K562 (cell line): ENCODE results near the gene MOB3B. TPM values are rescaled to one million over a fixed set of nuclear protein-coding genes. Genes with fewer than 3 reads are reported as not detected.

Experiments used
- ATAC-seq: fragments of 200-7000 bp; cut with Tn5 transposase; 3 replicates; pipeline ENCODE4 v1.9.1; 2020; ENCODE audit warnings: moderate library complexity
- BruUV-seq: library from RNA; stranded (reverse); fragments of 400-500 nt; replicated peaks from 2 replicates; lab custom pipeline; 2021; lab: Mats Ljungman, UMichigan
- CTCF ChIA-PET: fragments of 300-600 bp; formaldehyde crosslinking; extraction: SDS; loops from one replicate; lab custom pipeline; 2021; ENCODE audit warnings: low intra/inter-chr PET ratio; lab: Yijun Ruan, JAX
- POLR2A ChIA-PET: fragments of 300-600, 350-650 bp; sonication (Branson Sonifier 250); formaldehyde crosslinking; extraction: SDS; loops from one replicate; lab custom pipeline; 2021; ENCODE audit warnings: antibody characterized with exemption, inconsistent platforms; lab: Yijun Ruan, JAX
- DNase-seq, 4 experiments: peaks; one replicate each; pipeline versions ENCODE4 v3.0.0 to v3.0.0-alpha.2; 2011 to 2018; ENCODE audit warnings: low spot score in 3 of 4, mixed read lengths in 3 of 4; ENCODE audit errors: extremely low read depth in 1 of 4
- FAIRE-seq: peaks from 2 replicates; lab custom pipeline; 2011; peaks lifted over from hg19 to GRCh38; lab: Jason Lieb, UNC
- H2AFZ ChIP-seq: 2 replicates; pipeline ENCODE4 v1.6.0; 2011; ENCODE audit warnings: low read depth, low read length, control low read depth, inconsistent platforms
- H3K27ac ChIP-seq: fragments of 200-600 bp; 3 replicates; pipeline ENCODE4 v1.8.0; 2011; ENCODE audit warnings: low read depth, mild to moderate bottlenecking, control low read depth, inconsistent platforms, low read length, moderate library complexity, mixed read lengths; ENCODE audit errors: extremely low read depth
- H3K27me3 ChIP-seq, 2 experiments: fragments of 300-600 bp in 1 of 2; 2 replicates in 1 of 2; 3 replicates in 1 of 2; pipeline versions ENCODE4 v1.6.0 to v1.8.0; 2011; ENCODE audit warnings: inconsistent platforms in 2 of 2, low read length in 2 of 2, mild to moderate bottlenecking in 1 of 2, mixed read lengths in 1 of 2, moderate library complexity in 1 of 2; ENCODE audit not compliant: control insufficient read depth in 2 of 2, insufficient read depth in 2 of 2
- H3K36me3 ChIP-seq: fragments of 300-600 bp; 3 replicates; pipeline ENCODE4 v1.8.0; 2011; ENCODE audit warnings: mild to moderate bottlenecking, low read length, inconsistent platforms; ENCODE audit not compliant: control insufficient read depth, insufficient read depth
- H3K4me1 ChIP-seq, 2 experiments: fragments of 200-600 bp in 1 of 2; replicated peaks in 1 of 2; 2 replicates in 1 of 2; 3 replicates in 1 of 2; pipeline versions ENCODE4 v1.5.1 to v1.8.0; 2011; ENCODE audit warnings: inconsistent platforms in 2 of 2, low read length in 2 of 2, mild to moderate bottlenecking in 1 of 2, mixed read lengths in 1 of 2, moderate library complexity in 1 of 2; ENCODE audit not compliant: control insufficient read depth in 2 of 2, insufficient read depth in 2 of 2
- H3K4me2 ChIP-seq: 2 replicates; pipeline ENCODE4 v1.6.1; 2011; ENCODE audit warnings: low read length, control low read depth, inconsistent platforms, mixed read lengths; ENCODE audit not compliant: insufficient read depth
- H3K4me3 ChIP-seq: fragments of 200-600 bp; sonication (generic), shearing (Covaris generic); 2 replicates; pipeline ENCODE4 v1.5.1; 2016; ENCODE audit warnings: control low read depth, inconsistent platforms
- H3K79me2 ChIP-seq: fragments of 200-600 bp; 3 replicates; pipeline ENCODE4 v1.8.0; 2011; ENCODE audit warnings: low read length, inconsistent platforms; ENCODE audit not compliant: control insufficient read depth, insufficient read depth
- H3K9ac ChIP-seq, 2 experiments: 2 replicates each; pipeline versions ENCODE4 v1.6.0 to v1.6.1; 2011; ENCODE audit warnings: low read depth in 2 of 2, low read length in 2 of 2, control low read depth in 1 of 2, inconsistent platforms in 1 of 2, mild to moderate bottlenecking in 1 of 2, mixed read lengths in 1 of 2; ENCODE audit not compliant: insufficient read depth in 1 of 2
- H3K9me1 ChIP-seq: one replicate; pipeline ENCODE4 v1.6.0; 2011; ENCODE audit warnings: inconsistent platforms, mild to moderate bottlenecking, low read length, moderate library complexity; ENCODE audit not compliant: control insufficient read depth, insufficient read depth
- H3K9me3 ChIP-seq: replicated peaks from 2 replicates; pipeline ENCODE4 v1.5.1; 2011; ENCODE audit warnings: low read depth, low read length, inconsistent platforms; ENCODE audit not compliant: control insufficient read depth, insufficient read depth
- H4K20me1 ChIP-seq: replicated peaks from 2 replicates; pipeline ENCODE4 v1.6.1; 2011; ENCODE audit warnings: low read length, inconsistent platforms, mixed read lengths; ENCODE audit not compliant: control insufficient read depth, insufficient read depth
- CBX8 ChIP-seq: fragments of 200-600 bp; sonication (generic); IDR thresholded peaks from 2 replicates; pipeline ENCODE4 v1.6.1; 2012; ENCODE audit warnings: borderline replicate concordance, mixed run types, low read depth, mild to moderate bottlenecking, moderate library complexity, mixed read lengths, low read length, control low read depth, inconsistent platforms; ENCODE audit not compliant: poor library complexity, severe bottlenecking; ENCODE audit errors: extremely low read depth
- CREM ChIP-seq: IDR thresholded peaks from 2 replicates; pipeline ENCODE4 v1.6.1; 2014; ENCODE audit warnings: antibody characterized with exemption, low read depth
- CTCF ChIP-seq, 3 experiments: IDR thresholded peaks in 2 of 3; conservative IDR thresholded peaks in 1 of 3; 2 replicates each; pipeline ENCODE4 v1.5.1; 2011 to 2012; ENCODE audit warnings: low read length in 3 of 3, mild to moderate bottlenecking in 3 of 3, control low read depth in 2 of 3, improper control_type of control experiment in 1 of 3, inconsistent platforms in 1 of 3, low read depth in 1 of 3, mixed read lengths in 1 of 3, moderate library complexity in 1 of 3; ENCODE audit not compliant: insufficient read depth in 2 of 3
- FOXJ3 ChIP-seq: sonication (generic); formaldehyde crosslinking; IDR thresholded peaks from 2 replicates; pipeline ENCODE4 v1.4.0; 2020; ENCODE audit warnings: mild to moderate bottlenecking, missing genetic modification reagents
- GTF2B ChIP-seq: IDR thresholded peaks from 2 replicates; pipeline ENCODE4 v1.6.1; 2011; ENCODE audit not compliant: insufficient read length; ENCODE audit errors: extremely low read depth
- MCM3 ChIP-seq: fragments of 450-650 bp; IDR thresholded peaks from 2 replicates; pipeline ENCODE4 v1.6.1; 2016
- MEF2A ChIP-seq: IDR thresholded peaks from 2 replicates; pipeline ENCODE4 v1.6.1; 2011; ENCODE audit warnings: low read depth, mild to moderate bottlenecking, low read length, moderate library complexity; ENCODE audit not compliant: control insufficient read depth
- NFE2L1 ChIP-seq: fragments of 450-650 bp; IDR thresholded peaks from 2 replicates; pipeline ENCODE4 v1.6.1; 2016; ENCODE audit warnings: missing genetic modification characterization, low read depth, mild to moderate bottlenecking, missing compliant biosample characterization, moderate library complexity, borderline replicate concordance
- POLR2B ChIP-seq: fragments of 450-650 bp; IDR thresholded peaks from 2 replicates; pipeline ENCODE4 v1.6.1; 2018; ENCODE audit warnings: low read depth; ENCODE audit not compliant: partially characterized antibody
- PRMT5 ChIP-seq: sonication (generic); formaldehyde crosslinking; IDR thresholded peaks from 2 replicates; pipeline ENCODE4 v1.5.0; 2020; ENCODE audit warnings: missing genetic modification reagents
- RNF2 ChIP-seq: sonication (generic); IDR thresholded peaks from 2 replicates; pipeline ENCODE4 v1.6.1; 2016
- SP2 ChIP-seq: IDR thresholded peaks from 2 replicates; pipeline ENCODE4 v1.6.1; 2011; ENCODE audit warnings: mild to moderate bottlenecking, low read depth, low read length, moderate library complexity; ENCODE audit not compliant: poor library complexity, severe bottlenecking; ENCODE audit errors: extremely low read depth
- ZNF398 ChIP-seq: fragments of 250-450 bp; sonication (Bioruptor Pico); IDR thresholded peaks from 2 replicates; pipeline ENCODE4 v1.8.0; 2021; ENCODE audit warnings: moderate library complexity, mild to moderate bottlenecking, inconsistent platforms
- ZNF76 ChIP-seq: fragments of 250-450 bp; sonication (Bioruptor Pico); IDR thresholded peaks from 2 replicates; pipeline ENCODE4 v1.4.0; 2020; ENCODE audit warnings: mild to moderate bottlenecking, moderate library complexity, borderline replicate concordance
- WGBS: fragments of 100-300 bp; shearing (Covaris generic); methylation state at CpG from one replicate; pipeline ENCODE4 v1.1.6; 2016; ENCODE audit warnings: low coverage, mixed read lengths; ENCODE audit not compliant: insufficient coverage; ENCODE audit errors: missing lambda C conversion rate; 5-methylcytosine and 5-hydroxymethylcytosine counted together
- in situ Hi-C: fragments of 300-500 bp; cut with MboI; formaldehyde crosslinking; loops from 4 replicates; pipeline ENCODE4 v1.15.0; 2018; ENCODE audit warnings: inconsistent platforms, mixed read lengths
- intact Hi-C: fragments of 100-400 bp; cut with micrococcal nuclease; formaldehyde crosslinking; loops from 2 replicates; pipeline ENCODE4 v1.14.2; 2022
- polyA plus RNA-seq, 8 experiments: library from polyadenylated mRNA; depleted of rRNA in 4 of 8; stranded (reverse) in 5 of 8; unstranded in 3 of 8; fragments of >200 nt; fragmentation: Nextera tagmentation in 2 of 8; fragmentation: Illumina TruSeq in 1 of 8; extraction: Ambion mirVana in 2 of 8; extraction: Trizol in 1 of 8; gene quantifications; 2 replicates each; pipeline versions ENCODE4 v1.2.1 to v1.2.3, GENCODE V29; 2011 to 2014; ENCODE audit warnings: inconsistent platforms in 1 of 8, missing spikeins in 1 of 8
- total RNA-seq, 7 experiments: library from RNA; depleted of rRNA in 6 of 7; stranded (reverse); fragments of >200 nt in 6 of 7; fragmentation: Illumina TruSeq in 2 of 7; extraction: Trizol in 2 of 7; gene quantifications; 2 replicates each; pipeline versions ENCODE4 v1.2.1 to v1.2.3, GENCODE V29; 2011 to 2021; ENCODE audit warnings: low replicate concordance in 1 of 7
- TF ChIP-seq, protein P1 (sequence below): IDR thresholded peaks from 3 replicates; pipeline ENCODE4 v1.6.1; 2011; ENCODE audit warnings: borderline replicate concordance, mild to moderate bottlenecking; ENCODE audit not compliant: insufficient read length, insufficient read depth

Gene MOB3B
- total and polyA plus RNA-seq, 9 of the 15 experiments (the other 6 are each of a cell fraction or from before 2014, with no cell fraction given): 3.6 to 12.8 (median 7.2) TPM

DNA sequence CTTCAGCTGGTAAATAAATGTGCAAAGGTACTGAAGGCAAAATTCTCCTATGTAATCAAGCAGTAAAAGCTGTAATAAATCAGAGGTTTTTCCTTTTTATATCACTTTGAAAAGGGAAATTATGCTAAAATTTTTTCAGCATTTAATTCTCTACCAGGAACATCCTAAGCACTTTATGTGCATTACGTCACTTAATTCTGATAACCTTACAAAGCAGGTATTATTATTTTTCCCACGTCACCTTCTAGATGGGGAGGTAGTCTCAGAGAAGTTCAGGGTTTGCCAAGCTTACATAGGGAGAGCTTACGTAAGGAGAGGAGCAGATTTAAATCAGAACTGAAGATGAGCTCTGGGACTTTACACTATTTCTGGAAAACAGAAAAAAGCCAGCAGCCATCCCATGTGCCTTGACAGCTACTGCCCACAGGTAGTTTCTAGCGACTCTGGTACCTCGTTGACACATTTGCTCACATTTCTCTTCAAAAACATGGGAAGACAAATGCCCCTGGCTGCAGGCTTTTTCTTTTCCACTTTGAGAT, 84.5 kb downstream of the MOB3B start:
- 0 out of 3 replicates have a peak, but pooled peaks cover 5% of the 10 kb centered on the region for H3K36me3 ChIP-seq
- no peak overlapping the region for H2AFZ ChIP-seq
- POLR2A ChIA-PET: no interaction called here
- peaks cover 0 to 2% of the 10 kb centered on the region in 2 experiments; a peak in 3 of 5 replicates for H3K4me1 ChIP-seq
- H4K20me1 ChIP-seq: no peaks in the 10 kb centered on the region
- in situ Hi-C loops (no loop called here), intact Hi-C loops (loop anchor here (10.0 kb wide), 1 partner anchor 110 kb away; no protein-coding TSS in a partner anchor)
- FAIRE-seq (no peak), DNase-seq (no peak), ATAC-seq (no peak)
- H3K79me2 ChIP-seq: peaks cover 71% of the 10 kb centered on the region
- 100% methylated on average over 1 of the region's 5 CpGs for WGBS
- no peak overlapping the region for H3K9ac ChIP-seq
- H3K9me3 ChIP-seq: no peaks in the 10 kb centered on the region
- H3K27ac ChIP-seq: no peak overlapping the region
- CTCF ChIA-PET: no interaction called here
- H3K9me1 ChIP-seq: no peaks in the 10 kb centered on the region
- TF ChIP-seq RNF2 (no peak), CREM (no peak), ZNF76 (CRISPR knock-in tag) (no peak), GTF2B (no peak), MCM3 (no peak), CBX8 (no peak), ZNF398 (CRISPR knock-in tag) (no peak), FOXJ3 (no peak), SP2 (no peak), PRMT5 (no peak), MEF2A (no peak), NFE2L1 (tag) (no peak), POLR2B (no peak), CTCF (IDR thresholded peaks at IDR 0.05 in 2 of 3, conservative IDR thresholded peaks at IDR 0.05 in 1 of 3; ENCODE audit: insufficient read depth in 2 of 3, low read depth in 1 of 3, low read length in 3 of 3) (no peak)
- TF ChIP-seq, protein P1, sequence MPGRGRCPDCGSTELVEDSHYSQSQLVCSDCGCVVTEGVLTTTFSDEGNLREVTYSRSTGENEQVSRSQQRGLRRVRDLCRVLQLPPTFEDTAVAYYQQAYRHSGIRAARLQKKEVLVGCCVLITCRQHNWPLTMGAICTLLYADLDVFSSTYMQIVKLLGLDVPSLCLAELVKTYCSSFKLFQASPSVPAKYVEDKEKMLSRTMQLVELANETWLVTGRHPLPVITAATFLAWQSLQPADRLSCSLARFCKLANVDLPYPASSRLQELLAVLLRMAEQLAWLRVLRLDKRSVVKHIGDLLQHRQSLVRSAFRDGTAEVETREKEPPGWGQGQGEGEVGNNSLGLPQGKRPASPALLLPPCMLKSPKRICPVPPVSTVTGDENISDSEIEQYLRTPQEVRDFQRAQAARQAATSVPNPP: no peak
- no peaks in the 10 kb centered on the region for H3K27me3 ChIP-seq
- H3K4me2 ChIP-seq: no peak overlapping the region
- no peak overlapping the region for H3K4me3 ChIP-seq
- no TSS peak for BruUV-seq
